ENCODE results near the gene ANKRD27.

- no peak for TF ChIP-seq CTCF (IDR thresholded peaks at IDR 0.05)
- no peak for TF ChIP-seq EZH2 (IDR thresholded peaks at IDR 0.05; ENCODE audit: borderline replicate concordance, insufficient read depth, low read depth, low read length, poor library complexity, severe bottlenecking)
Observed at GRCh38 chr19:32651729-32652140, 23.2 kb downstream of the ANKRD27 start.
